Activated CD4-positive, alpha-beta T cell treated with anti-CD3 and anti-CD28 coated beads, Interleukin-2, amount 50 U/mL, for 4 hours (primary cell): Measurements from ENCODE around the gene USP2.
"Not testable (repeated sequence)": the region's sequence is repeated elsewhere in the genome, so short reads cannot be mapped to it uniquely, and the experiment has no call there.

Experiments
- DNase-seq, 2 experiments: peaks; one replicate each; pipeline ENCODE4 v3.0.0-alpha.2; 2020

Gene USP2

DNA sequence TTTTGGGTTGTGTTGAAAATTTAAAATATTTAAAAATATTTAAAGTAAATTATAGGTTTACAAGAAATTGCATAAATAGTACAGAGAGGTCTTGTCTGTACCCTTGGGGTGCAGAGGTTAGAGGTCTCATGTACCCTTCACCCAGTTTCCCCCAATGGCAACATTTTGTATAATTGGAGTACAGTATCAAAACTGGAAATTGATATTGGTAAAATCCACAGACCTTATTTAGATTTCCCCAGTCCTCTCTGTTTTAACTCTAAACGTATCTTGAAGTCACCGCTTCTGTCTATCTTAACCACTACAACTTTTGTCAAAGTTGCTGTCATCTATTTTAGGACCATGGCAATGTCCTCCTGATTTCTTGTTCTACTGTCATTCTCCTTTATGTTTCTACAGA, 30.6 kb upstream of the USP2 start:
- DNase-seq, result no peak

DNA sequence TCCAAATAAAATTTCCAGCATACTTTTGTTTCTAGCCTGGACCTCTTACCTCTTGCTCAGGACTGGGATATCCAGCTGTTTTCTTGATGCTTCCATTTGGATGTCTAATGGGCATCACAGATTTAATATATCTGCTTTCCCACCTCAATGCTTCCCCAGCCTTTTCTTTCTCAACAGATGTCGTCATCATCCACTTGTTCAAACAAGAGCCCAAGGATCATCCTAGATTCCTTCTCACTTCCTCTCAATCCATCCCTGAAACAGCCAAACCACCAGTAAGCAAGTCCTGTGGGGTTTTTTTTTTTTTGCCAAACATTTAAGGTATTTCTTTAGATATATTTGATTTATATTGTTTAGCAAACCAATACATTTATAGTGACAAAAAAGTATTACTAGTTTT, 29.0 kb upstream of the USP2 start:
- no peak for DNase-seq

DNA sequence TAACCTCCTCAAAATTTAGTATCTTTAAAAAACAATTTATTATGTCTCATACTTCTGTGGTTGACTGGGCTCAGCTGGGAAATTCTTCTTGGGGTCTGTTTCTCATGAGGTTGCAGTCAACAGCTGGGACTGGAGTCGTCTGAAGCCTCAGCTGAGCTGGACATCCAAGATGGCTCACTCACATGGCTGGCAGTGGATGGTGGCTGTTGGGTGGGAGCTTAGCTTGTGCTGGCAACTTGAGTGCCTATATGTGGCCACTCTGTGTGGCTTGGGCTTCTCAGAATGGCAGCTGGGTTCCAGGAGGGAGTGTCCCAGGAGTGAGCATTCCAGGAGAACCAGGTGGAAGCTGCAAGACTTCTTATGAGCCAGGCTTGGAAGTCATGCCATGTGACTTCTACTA, 28.2 kb upstream of the USP2 start:
- DNase-seq, result no peak

DNA sequence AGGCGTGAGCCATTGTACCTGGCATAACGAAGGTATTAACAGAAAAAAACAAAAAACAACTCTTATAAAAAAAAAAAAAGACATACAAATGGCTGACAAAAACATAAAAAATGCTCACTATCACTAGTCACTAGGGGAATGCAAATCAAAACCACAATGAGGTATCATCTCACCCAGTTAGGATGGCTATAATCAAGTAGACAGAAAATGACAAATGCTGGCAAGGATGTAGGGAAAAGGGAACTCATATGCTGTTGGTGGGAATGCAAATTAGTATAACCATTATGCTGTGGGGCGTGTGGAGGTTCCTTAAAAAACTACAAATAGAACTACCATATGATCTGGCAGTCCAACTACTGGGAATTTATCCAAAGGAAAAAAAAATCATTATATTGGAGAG, 24.5 kb upstream of the USP2 start:
- no peak for DNase-seq

DNA sequence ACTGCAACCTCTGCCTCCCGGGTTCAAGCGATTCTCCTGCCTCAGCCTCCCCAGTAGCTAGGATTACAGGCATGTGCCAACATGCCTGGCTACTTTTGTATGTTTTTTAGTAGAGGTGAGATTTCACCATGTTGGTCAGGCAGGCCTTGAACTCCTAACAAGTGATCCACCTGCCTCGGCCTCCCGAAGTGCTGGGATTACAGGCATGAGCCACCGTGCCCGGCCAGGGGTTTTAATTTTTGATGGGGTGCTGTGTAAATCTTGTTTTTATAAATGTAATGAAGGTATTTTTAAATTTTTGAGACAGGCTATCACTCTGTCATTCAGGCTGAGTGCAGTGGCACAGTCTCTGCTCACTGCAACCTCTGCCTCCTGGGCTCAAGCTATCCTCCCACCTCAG, 24.0 kb upstream of the USP2 start:
- DNase-seq, result not testable (repeated sequence)

DNA sequence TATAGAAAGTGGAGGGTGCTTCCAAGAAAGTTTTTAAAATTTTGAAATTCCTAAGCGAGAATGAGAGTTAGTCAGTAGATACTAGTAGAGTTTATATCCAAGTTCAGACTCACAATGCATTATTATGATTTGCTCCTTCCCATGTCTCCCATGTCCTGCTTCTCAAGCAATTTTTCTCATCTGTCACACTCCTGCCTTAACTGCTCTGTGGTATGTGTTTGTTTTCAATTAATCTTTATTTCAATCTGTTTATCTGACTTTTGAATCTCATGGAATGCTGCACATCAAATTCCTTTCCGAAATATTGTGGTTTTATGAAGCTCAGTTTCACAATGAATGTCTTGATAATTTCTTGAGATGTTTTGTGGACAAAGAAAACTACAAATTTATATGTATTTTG, 23.4 kb upstream of the USP2 start:
- DNase-seq, result no peak

DNA sequence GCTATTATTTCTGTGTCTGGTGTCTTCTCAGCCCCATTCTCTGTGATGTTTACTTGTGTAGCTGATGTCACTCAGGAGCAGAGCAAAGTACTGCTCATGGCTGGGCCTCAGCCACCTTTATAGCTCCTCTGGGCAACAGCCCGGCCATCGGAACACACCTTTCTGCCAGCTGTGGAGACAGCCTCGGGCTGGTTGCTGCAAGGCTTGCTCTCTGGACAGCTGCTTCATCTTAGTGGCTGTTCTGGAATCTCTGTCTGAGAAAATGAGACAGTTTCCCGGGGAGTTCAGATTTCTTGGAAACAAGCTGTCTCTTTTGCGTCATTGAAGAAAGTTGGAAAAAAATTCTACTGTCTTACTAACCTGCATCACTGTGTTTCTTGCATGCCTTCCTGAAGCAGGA, 21.5 kb upstream of the USP2 start:
- no peak for DNase-seq

DNA sequence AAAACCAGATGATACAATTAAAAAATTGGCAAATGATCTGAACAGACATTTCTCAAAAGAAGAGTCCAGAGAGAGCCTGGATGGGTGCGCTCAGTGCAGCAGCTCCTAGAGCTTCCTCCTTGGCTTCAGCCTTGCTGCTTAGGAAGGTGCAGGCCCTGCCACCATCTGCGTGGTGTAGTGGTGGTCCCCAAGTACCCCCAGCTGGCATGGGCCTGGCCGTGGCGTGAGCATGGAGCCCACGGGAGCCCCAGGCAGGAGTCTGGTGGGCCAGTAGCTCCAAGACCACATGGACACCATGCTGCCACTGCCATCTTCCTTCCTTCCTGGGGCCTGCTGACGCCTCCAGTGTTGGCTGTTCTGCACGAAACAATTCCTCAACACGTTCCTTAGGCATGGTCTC, 21.0 kb upstream of the USP2 start:
- no peak for DNase-seq

DNA sequence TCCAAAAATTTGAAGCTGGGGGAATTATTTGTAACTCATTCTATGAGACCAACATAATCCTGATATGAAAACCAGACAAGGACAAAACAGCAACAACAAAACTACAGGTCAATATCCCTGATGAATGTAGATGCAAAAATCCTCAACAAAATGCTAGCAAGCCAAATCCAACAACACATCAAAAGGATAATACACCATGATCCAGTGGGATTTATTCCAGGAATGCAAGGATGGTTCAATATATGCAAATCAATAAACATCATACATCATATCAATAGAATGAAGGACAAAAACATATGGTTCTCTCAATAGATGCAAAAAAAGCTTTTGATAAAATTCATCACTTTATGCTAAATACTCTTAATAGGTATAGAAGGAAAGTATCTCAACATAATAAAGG, 19.4 kb upstream of the USP2 start:
- DNase-seq, result no peak

DNA sequence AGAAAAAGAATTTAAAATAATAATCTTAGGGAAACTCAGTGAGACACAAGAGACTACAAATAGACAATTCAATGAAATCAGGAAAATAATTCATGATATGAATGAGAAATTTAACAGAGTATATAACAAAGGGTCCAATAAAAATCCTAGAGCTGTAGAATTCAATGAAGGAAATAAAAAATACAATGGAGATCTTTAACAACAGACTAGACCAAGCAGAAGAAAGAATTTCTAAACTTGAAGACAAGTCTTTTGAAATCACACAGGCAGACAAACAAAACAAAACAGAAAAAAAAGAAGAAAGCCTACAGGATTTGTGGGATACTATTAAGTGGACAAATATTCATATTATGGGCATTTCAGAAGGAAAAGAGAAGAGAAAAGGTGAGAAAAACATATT, 16.2 kb upstream of the USP2 start:
- no peak for DNase-seq

DNA sequence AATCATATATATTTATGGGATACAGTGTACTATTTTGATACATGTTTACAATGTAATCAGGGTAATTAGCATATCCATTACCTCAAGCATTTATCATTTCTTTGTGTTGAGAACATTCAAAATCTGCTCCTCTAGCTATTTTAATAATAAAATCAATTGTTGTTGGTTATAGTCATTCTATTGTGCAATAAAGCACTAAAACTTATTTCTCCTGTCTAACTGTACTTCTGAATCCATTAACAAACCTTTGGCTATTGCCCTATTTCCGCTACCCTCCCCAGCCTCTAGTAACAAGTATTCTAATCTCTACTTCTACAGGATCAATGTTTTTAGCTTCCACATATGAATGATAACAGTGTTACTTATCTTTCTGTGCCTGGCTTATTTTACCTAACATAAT, 15.3 kb upstream of the USP2 start:
- no peak for DNase-seq

DNA sequence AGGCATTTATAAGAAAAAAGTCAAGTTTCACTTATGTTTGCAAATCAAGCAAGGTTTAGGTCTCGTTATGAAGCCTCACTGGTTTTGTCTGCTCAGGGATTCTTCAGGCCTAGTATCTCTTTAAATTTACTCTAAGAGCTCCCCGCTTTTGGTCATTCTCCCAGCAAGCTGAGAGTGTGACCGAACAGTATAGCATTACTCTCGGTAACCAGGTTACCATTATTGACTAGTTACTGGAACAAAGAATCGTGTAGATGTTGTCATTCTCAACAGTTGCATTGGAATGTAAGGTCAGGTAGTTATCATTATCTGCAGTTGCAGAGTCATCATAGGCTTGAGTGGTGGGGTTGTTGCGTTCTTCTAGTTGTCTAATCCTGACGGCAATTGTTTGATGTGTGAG, 9.8 kb upstream of the USP2 start:
- DNase-seq, result no peak

DNA sequence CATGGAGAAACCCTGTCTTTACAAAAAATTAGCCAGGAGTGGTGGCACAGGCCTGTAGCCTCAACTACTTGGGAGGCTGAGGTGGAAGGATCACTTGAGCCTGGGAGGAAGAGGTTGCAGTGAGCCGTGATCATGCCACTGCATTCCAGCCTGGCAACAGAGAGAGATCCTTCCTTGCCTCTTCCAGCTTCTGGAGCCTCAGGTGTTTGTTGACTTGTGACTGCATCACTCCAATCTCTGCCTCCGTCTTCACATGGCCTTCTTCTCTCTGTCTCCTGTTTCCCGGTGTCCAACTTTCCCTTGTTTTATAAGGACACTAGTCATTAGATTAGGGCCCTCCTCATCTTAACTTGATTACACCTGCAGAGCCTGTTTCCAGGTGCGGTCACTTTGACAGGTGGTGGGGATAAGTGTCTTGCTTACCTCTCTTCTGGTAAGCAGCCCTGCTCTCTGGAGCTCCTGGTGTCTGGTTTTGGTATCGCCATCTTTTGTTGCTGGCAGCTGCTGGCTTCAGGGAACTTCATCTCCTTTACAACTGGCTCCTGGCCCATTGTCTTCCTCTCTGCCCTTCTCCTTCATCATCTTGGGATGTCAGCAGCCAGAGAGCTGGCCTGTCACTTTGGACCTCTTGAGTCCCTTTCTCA, 8.2 kb upstream of the USP2 start:
- no peak for DNase-seq

DNA sequence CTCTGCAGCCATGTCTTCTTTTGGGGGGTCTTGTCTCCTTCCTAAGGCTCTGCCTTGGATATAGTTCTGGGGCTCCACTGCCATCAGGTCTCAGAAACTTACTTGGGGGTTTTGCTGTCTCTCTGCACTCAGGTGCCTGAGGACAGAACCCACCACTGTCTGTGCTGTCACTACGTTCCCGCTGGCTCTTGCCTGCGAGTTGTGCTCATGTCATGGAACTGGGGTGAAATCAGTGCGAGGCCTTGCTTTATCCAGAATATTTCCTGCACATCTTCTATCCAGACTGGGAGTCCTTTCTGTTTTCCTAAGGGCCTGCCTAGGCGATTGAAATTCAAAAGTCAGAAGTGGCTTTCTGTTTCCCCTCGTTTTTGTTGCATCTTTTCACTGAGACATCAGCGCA, 6.6 kb upstream of the USP2 start:
- no peak for DNase-seq

DNA sequence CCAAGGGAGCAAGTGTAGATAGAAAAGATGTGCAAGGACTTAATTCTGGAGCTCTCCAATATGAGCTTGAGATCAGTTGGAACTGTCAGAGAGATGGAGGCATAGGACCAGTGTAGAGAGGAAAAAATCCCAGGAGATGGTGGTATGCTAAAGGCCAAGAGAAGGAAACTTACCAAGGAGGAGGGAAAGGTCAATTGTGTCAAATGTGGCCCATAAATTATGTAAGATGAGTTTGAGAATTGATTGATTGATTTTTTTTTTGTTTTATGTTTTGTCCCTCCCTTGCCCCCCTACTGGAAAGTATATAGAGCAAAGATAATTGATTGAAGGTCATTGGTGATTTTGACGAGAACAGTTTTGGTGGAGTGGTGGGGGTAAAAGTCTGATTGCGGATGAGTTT, 2.8 kb upstream of the USP2 start:
- DNase-seq, result no peak

DNA sequence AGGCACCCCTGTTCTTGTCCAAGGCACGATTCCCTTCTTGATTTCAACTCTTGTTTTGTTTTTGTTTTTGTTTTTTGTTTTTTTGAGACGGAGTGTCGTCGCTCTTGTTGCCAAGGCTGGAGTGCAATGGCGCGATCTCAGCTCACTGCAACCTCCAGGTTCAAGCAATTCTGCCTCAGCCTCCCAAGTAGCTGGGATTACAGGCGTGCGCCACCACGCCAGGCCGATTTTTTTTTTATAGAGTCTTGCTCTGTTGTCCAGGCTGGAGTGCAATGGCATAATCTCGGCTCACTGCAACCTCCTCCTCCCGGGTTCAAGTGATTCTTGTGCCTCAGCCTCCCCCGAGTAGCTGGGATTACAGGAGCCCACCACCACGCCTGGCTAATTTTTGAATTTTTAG, 1.0 kb upstream of the USP2 start:
- DNase-seq, result not testable (repeated sequence)

DNA sequence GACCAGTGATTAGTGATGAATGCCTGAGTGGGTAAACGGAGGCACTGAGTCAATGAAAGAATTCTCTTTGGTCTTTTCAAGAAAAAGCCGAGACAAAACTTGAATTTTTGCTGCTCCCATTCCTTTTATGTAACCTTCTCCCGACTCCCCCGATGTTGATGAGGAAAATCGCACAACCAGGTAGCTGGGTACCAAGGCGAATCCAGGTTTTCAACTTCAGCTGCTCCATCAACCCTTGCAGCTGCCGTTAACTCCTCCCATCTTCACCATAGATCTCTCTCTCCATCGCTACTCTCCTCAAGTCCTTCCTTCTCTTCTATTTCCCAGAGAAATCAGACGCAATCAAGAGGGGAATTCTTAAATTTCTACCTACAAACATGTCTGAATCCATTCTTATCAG, 611 bp upstream of the USP2 start:
- DNase-seq, result no peak

DNA sequence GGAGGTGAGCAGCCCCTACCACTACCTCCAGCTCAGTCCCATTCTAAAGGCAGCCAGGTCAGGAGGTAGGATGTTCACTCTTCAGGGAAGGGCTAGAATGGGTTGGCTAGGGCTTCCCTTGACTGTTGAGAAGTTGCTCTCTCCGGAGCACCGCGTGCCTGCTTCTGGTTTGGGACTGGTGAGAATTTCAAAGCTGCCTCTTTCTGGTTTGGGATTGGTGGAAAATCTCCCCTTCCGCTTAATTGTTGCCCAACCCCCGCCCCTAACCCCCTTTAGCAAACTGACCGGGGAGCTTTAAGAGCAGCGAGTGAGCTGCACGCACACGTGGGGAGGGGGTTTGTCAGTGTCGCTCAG, 686 bp downstream of the USP2 start:
- no peak for DNase-seq

DNA sequence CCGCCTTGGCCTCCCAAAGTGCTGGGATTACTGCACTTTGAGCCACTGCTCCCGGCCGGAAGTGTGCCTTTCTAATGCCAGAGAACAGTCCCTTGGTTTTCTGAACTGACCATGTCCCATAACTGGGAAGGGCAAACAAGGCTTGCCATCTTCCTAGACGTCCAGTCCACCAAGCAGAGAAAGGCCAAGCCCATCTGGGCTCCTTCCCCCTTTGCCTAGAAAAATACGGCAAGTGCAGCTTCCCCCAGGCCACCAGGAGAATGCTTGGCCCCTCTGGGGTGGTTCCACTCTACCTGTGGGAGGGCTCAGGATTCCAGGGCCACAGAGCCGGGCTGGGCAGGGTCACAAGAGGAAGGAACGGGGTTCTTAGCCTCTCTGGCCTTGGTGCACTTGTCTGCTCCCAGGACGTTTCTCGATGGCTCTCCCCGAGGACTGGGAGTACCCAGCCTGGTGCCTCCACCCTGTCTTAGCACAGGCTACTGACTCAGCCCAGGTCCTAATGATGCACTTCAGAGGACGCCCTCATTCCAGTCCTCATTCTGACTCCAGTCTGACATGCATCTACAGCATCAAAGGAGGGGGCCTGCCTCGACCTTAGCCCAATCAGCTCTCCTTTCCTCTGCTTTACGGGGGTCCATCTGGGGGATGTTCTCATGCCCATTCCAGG, 1.2 kb downstream of the USP2 start:
- DNase-seq, result no peak

DNA sequence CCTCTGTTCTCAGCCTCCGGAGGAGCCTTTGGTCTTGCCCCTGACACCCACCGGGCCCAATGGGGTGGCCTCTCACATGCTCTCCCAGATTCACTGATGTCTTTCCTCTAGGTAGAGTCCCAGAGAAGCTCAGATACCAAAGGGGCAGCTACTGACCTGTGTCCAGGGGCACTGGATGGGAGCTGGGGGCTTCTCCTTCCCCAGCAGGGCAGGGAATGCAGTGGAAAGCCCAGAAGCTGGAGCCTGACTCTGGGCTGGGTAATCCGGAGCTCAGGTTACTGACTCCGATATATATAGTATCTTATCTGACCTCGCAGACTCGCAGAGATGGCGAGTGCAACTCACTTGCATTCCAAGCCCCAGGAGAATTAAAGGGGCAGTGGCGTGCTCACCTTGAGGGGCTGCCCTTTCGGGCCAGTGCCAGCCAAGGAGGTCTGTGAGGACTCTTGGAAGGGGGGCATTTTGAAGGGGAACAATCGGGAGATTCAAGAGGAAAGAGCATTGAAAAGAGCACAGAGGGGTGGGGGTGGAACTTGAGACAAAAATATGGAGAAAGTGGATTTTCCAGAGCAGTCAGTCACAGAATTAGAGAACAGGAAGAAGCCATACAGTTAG, 2.5 kb downstream of the USP2 start:
- no peak for DNase-seq

DNA sequence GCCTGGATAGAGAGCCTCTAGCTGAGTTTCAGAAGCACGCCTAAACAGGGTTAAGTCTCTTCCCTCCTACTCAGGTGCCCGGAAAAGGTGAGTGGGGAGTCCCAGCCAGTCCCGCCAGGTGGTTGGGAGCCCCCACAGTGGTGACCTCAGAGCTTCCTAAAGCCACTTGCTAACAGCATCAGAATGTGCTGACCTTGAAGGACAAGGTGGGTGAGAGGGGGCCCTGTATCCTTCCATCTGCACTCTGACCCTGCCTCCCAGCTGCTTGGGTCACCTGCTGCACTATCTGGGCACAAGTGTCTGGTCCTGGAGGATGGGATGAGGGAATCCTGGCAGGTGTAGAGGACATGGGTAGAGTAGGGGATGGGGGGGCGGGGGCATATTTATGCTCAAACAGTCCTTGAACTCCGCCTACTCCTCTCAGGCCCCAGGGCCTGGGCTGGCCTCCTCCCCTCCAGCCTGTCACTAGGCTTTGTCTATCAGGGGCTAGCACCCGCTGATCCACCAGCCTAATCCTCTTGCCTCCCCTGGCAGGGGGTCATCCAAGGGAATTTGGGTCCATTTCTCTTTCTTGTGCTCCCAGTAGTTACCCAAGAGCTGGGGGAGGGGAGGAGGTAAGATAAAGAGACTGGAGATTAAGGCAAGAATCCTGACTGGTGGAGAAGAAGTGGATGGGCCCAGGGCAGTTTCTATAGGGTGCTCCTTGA, 3.4 kb downstream of the USP2 start:
- DNase-seq, result no peak

DNA sequence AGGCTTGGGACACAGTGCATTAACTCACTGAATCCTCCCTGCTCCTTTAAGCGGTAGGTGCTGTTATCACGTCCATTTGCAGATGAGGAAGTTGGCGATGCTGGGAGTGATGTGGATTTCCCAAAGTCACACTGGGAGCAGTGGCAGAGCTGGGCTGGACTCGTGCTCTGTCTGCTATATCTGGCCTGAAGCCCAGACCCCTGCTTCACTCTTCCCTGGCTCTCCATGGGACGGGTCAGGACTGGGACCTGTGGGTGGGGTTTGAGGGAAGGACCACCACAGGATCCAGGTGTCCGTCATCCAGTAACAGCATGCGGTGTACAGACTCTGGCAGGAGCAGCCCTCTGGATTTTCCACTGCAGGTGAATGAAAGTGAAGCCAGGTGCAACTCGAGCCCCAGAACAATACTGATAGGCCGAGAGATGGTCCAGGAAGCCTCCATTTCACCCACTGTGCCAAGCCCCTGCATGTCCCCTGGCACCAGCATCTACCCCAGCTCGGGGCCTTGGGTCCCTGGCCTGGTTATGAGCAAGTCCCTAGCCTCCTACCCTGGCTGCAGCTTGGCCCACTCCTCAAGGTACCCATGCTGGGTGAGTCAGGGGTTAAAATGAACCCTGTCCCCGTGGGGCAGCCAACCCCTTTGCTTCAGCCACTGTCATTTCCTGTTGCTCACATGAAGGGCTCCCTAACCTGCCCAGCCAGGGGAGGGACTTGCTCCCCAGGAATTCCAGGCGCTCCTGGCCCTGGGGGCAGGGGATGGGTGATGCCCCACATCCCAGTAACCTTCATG, 4.2 kb downstream of the USP2 start:
- no peak for DNase-seq

DNA sequence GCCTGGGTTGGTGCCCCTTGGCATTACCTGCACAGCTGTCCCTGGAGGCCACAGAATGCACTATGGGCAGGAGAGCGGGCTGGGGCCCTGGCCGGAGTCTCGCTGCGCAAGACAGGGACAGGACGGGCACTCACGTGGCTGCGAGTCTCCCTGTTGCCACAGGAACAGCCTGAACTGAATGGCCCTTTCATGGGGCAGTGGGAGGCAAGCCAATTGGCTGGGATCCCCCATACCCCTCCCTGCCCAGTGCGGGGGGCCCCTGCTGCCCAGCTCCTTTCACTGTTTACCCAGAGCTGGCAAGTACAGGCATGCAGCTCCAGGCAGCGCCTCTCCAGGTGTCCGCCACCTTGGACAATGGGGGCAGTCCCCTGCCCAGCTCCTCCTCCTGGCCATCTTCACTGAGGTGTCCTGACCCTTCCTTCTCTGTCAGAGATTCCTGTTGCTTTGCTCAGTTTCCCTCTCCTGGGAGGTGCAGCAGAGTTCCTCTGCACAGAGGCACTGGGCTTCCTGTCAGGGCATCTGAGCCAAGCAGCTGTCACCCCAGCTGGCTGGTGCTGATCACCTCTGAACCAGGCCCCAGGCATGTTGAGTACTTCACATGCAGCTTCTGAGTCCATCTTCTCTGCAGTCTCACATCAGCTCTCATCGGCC, 5.2 kb downstream of the USP2 start:
- DNase-seq, result no peak
